ENCODE results near the gene DIPK1A.

The DIPK1A gene

GRCh38 chr1:92839442-92839841, 121.8 kb downstream of the DIPK1A start:
- DNase-seq (ENCODE audit: low spot score): no peak

GRCh38 chr1:92838519-92838918, 122.7 kb downstream of the DIPK1A start:
- no peak for DNase-seq (ENCODE audit: low spot score)

GRCh38 chr1:92837062-92837461, 124.2 kb downstream of the DIPK1A start:
- DNase-seq (ENCODE audit: low spot score): peak; percentile 27

GRCh38 chr1:92834617-92835016, 126.6 kb downstream of the DIPK1A start:
- DNase-seq (ENCODE audit: low spot score): no peak

- no peak for DNase-seq (ENCODE audit: low spot score)
Observed at GRCh38 chr1:92833840-92834239, 127.4 kb downstream of the DIPK1A start.

GRCh38 chr1:92832537-92833114, 128.6 kb downstream of the DIPK1A start:
- peak; percentile 28 for DNase-seq (ENCODE audit: low spot score)

- peak; percentile 99 for DNase-seq (ENCODE audit: low spot score)
Observed at GRCh38 chr1:92831762-92832536, 129.3 kb downstream of the DIPK1A start, which contains the start of gene RPL5. Gene RPL5, plus strand, starts transcription at chr1:92832040. Its CDS starts 75 bp downstream, at chr1:92832115.

GRCh38 chr1:92831368-92831761, 129.9 kb downstream of the DIPK1A start:
- DNase-seq (ENCODE audit: low spot score): no peak

GRCh38 chr1:92826792-92827191, 134.5 kb downstream of the DIPK1A start:
- no peak for DNase-seq (ENCODE audit: low spot score)

- DNase-seq (ENCODE audit: low spot score): no peak
Observed at GRCh38 chr1:92822879-92823278, 138.4 kb downstream of the DIPK1A start.

- DNase-seq (ENCODE audit: low spot score): no peak
Observed at GRCh38 chr1:92820551-92820950, 140.7 kb downstream of the DIPK1A start.

- DNase-seq (ENCODE audit: low spot score): peak; percentile 52
Observed at GRCh38 chr1:92820024-92820423, 141.2 kb downstream of the DIPK1A start.

- peak; percentile 60 for DNase-seq (ENCODE audit: low spot score)
Observed at GRCh38 chr1:92817986-92818764, 143.1 kb downstream of the DIPK1A start.

GRCh38 chr1:92817137-92817697, 144.0 kb downstream of the DIPK1A start:
- DNase-seq (ENCODE audit: low spot score): no peak

- DNase-seq (ENCODE audit: low spot score): no peak
Observed at GRCh38 chr1:92816732-92817131, 144.5 kb downstream of the DIPK1A start.

GRCh38 chr1:92808381-92808780, 152.9 kb downstream of the DIPK1A start:
- no peak for DNase-seq (ENCODE audit: low spot score)

- DNase-seq (ENCODE audit: low spot score): no peak
Observed at GRCh38 chr1:92805216-92805615, 156.0 kb downstream of the DIPK1A start.

GRCh38 chr1:92804721-92805201, 156.5 kb downstream of the DIPK1A start:
- peak; percentile 77 for DNase-seq (ENCODE audit: low spot score)

GRCh38 chr1:92803140-92803887, 157.9 kb downstream of the DIPK1A start:
- no peak for DNase-seq (ENCODE audit: low spot score)

GRCh38 chr1:92797961-92798360, 163.3 kb downstream of the DIPK1A start:
- DNase-seq (ENCODE audit: low spot score): no peak

GRCh38 chr1:92797297-92797696, 164.0 kb downstream of the DIPK1A start:
- no peak for DNase-seq (ENCODE audit: low spot score)

- no peak for DNase-seq (ENCODE audit: low spot score)
Observed at GRCh38 chr1:92795166-92795565, 166.1 kb downstream of the DIPK1A start.
